NOMO-1 treated with DMSO at 0.1 percent for 48 hours (cell line): ENCODE results near the gene NBEAL2.
A peak's percentile ranks its signal among the peaks of the same experiment; 100 is the strongest.

Source experiments
- DNase-seq: peaks from one replicate; lab custom pipeline; 2025; ENCODE audit not compliant: unreplicated experiment; lab: John Stamatoyannopoulos, UW

The NBEAL2 gene

GRCh38 chr3:46944191-46944590, 35.3 kb upstream of the NBEAL2 start:
- no peak for DNase-seq

GRCh38 chr3:46946416-46946815, 33.0 kb upstream of the NBEAL2 start:
- no peak for DNase-seq

GRCh38 chr3:46946856-46947545, 32.5 kb upstream of the NBEAL2 start:
- no peak for DNase-seq

GRCh38 chr3:46947546-46947901, 31.9 kb upstream of the NBEAL2 start:
- no peak for DNase-seq

- peak; percentile 64 for DNase-seq
Observed at GRCh38 chr3:46947981-46948791, 31.3 kb upstream of the NBEAL2 start.

- peak; percentile 55 for DNase-seq
Observed at GRCh38 chr3:46948830-46949671, 30.4 kb upstream of the NBEAL2 start.

GRCh38 chr3:46950177-46950576, 29.3 kb upstream of the NBEAL2 start:
- no peak for DNase-seq

- no peak for DNase-seq
Observed at GRCh38 chr3:46950650-46951241, 28.7 kb upstream of the NBEAL2 start.

DNA sequence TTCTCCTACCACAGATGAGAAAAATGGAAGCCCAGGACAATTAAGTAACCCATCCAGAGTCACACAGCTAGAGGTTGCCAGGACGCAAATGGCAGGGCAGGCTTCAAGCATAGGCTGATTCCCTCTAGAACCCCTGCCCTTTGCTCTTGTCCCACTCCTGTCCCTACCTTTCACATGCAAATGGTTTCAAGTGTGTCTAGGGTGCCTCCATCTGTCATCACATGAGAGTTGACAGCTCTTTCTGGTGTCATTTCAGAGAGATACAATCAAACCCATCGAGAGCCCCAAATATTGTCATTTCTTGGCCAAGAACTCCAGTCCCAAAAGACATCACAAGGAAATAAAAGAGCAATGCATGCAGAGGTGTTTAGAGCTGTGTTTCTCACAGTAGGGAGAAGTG, 26.7 kb upstream of the NBEAL2 start:
- DNase-seq: no peak

DNA sequence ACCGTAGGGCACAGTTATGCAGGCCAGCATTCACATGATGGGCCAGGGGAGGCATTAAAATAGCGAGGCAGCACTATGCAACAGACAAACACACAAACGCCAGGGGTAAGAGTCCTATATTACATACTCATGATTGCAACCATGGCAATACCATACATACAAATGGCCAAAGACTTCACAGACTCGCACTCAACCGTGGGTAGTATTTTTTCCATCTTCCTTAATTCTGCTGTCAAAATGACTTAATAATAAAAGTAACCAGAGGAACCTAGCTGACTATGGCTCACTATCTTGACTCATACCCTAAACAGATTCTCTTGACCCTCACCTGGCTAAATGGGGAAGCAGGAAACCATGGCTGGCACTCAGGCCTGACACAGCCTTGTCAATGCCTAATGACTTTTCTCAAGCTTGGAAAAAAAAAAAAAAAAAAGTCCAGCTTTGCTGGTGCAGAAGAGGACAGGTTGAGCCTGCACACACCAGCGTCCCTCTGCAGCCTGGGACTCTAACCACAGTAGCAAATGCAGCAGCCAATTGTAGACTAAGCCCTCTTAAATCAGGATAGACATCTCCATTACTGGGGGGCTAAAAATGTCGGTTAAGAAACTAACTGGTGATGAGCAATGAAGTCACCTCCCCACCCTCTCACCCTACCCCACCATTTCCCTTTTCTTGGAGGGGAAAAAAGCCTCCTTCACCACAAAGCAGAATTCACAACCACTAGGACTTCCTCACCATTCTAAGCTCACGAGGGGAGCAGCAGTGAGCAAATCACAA, 26.0 kb upstream of the NBEAL2 start:
- peak; percentile 87 for DNase-seq

GRCh38 chr3:46954178-46954577, 25.3 kb upstream of the NBEAL2 start:
- DNase-seq: no peak

GRCh38 chr3:46955157-46955556, 24.3 kb upstream of the NBEAL2 start:
- DNase-seq: no peak

DNA sequence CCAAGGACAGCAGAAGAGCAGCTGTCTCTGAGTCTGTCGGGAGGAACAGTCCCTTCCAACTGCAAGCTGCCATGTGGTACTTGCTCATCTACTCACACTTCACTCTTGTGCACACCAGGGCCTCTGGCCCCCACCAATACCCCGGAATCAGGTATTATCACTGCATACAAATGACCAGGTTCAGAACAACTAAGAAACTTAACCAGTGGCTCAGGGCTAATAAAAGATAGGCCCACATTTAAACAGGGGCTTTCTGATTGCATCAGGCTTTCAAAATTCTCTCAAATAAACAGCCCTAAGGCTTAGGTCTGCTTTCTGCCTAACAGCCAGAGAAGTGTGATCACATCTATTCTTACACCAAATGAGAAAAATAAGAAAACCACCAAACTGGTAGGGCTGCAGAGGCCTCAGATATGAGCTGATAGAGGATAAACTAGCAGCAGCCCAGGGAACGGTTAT, 23.6 kb upstream of the NBEAL2 start:
- DNase-seq: no peak

- DNase-seq: peak; percentile 35
Observed at GRCh38 chr3:46957092-46957820, 22.2 kb upstream of the NBEAL2 start.

DNA sequence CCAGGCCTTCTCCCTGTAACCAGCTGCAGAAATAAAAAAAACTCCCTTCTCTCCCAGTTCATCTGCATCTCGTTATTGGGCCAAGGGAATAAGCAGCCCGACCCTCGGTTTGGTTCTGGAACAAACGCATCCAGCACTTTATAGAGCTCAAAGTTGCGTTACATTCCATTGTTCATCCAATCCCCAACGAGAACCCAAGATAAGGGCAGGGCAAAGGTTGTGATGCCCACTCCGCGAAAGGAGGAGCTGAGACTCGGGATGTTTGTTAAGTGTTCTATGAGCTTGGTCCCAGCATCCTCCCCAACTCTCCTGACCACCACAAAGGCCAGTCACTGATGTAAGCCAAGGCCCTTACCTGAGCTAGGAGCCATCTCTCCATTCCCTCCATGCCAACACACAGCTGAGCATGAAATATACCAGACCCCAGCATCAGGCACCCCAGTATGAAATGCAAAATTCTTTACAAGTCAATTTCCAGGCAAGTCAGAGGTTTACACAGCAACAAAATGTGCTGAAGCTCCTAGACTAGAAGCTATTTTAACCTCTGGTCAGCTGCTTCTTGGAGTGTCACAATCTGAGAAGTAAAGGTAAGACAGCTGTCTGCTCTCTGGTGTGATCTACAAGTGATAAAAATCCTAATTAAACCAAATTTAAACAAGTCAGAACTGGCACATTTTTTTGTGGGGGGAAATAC, 20.9 kb upstream of the NBEAL2 start:
- DNase-seq: no peak

DNA sequence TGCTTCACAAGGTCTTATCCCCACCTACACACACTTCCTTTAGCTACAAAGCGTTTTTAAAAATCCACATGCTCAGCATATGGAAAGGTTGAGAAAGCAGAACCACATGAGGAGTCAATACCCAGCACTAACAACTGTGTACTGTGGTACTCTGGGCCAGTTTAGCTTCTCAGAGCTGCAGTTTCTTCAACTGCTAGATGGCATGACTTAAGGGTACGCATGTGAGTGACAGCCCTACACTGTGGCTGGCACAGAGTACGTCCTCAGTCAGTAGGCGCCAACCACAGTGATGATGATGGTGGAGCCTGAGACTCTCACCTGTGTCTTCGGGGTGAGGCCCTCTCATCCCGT, 20.3 kb upstream of the NBEAL2 start:
- DNase-seq: no peak

DNA sequence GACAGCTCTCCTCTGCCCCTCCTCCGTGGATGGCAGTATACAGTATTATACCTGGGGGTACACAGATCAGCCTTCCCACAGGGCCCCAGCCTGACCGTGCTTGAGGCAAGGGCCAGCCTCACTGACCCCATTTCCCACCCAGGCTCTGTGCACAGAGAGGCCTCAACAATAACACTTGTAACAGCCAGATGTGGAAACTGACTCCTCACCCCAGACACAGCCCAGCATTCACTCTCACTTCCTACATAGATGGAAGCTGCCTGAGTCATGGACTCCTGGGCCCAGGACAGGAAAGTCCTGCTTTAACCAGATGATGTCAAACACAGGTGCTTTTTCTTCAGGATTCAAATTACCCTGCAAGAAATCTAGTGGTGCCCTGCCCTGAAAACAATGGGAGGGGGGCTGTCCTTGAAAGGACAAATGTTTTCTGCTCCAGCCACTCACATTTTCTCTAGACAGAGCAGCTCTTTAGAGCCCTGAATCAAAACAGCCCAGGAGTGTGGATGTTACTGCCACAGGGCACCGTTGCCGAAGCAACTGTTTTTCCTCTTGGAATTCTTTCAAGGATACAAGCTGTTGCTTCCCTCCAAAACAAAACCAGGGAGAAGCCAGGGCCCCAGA, 19.3 kb upstream of the NBEAL2 start:
- peak; percentile 25 for DNase-seq

DNA sequence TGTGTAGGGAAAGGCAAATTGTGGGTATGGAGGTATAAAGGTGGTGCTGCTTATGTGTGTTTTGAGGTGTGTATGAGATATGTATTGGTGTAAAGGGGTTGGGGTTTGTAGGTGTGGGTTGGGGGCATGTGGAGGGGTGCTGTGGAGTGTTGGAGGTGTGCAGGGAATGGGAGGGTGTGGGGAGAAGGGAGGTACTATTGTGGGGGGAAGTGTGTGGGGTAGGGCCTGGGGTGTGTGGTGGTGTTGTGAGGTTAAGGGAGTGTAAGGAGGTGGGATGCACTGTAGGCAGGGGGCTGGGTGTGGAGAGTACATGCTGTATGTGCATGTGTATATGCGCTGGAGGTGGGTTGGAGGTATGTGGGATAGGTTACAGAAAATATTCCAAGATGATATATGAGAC, 18.6 kb upstream of the NBEAL2 start:
- DNase-seq: no peak

DNA sequence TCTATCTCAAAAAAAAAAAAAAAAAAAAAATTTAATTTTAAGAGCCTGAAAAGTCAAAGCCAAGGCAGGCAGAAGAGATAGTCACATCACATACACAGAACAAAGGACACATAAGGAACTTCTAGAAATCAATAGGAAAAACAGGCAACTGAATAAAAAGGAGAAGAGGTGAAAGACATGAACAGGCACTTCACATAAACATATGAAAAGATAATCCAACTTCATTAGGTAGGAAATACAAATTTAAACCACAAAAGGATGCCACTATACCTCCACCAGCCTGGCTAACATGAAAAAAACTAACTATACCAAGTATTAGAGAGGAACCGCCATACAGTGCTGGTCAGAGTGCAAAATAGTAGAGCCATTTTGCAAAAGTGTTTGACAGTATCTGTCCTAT, 17.0 kb upstream of the NBEAL2 start:
- no peak for DNase-seq
